ENCODE data around the gene MAP3K20.
"Not testable (repeated sequence)": the region's sequence is repeated elsewhere in the genome, so short reads cannot be mapped to it uniquely, and the experiment has no call there.

The MAP3K20 gene

DNA sequence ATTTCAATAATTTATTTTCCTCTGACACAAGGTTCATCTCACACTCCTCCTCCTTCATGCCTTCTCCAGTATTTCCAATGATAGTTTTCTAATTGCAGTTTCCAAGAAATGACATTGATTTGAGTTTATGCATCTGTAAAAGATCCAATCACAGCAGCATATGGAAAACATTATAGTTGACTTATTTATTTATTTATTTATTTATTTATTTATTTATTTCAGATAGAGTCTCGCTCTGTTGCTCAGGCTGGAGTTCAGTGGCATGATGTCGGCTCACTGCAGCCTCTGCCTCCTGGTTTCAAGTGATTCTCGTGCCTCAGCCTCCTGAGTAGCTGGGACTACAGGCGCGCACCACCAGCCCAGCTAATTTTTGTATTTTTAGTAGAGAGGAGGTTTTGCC lies 52.5 kb downstream of the MAP3K20 start:
- not testable (repeated sequence) for DNase-seq

DNA sequence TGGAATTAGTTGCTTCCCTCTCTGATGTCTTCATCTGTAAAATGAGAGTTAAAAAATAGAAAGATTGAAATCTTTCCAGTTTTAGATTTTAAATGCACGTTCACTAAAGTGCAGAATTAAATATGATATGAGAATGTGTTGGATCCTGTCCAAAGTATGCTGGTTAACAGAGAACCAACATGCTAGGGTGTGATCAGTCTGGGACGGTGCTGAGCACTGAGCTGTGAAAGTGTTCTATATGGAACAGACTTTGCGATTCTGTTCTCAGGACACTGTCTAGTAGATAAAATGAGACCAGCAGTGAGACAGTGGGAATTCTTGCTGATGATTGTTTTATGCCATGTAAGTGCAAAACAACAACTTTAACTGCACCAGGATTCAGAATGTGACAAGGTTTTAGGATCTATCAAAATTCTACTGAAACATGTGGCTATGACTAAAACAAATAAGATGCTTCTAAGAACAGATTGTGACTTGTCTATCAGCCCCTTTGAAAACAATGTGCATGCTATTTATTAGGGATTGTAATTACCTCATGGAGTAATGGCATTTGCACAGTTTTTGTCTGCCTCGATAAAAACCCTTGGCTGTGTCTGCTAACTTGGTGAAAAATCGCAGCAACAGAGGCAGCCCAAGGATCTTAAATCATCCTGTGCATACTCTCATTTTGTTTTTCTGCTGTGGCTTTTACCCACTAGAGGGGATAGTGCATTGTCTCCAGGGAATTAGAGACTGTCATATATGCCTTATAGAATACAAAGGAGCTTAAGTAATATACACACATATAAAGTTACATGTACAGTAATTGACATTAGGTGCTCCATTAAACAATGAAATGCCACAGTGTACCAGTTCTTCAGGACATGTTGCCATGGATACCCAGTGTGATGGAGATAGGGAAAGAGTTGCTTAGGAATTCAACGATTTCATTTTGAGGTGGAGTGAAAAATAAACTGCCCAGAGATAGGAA lies 55.1 kb downstream of the MAP3K20 start:
- DNase-seq: no peak

DNA sequence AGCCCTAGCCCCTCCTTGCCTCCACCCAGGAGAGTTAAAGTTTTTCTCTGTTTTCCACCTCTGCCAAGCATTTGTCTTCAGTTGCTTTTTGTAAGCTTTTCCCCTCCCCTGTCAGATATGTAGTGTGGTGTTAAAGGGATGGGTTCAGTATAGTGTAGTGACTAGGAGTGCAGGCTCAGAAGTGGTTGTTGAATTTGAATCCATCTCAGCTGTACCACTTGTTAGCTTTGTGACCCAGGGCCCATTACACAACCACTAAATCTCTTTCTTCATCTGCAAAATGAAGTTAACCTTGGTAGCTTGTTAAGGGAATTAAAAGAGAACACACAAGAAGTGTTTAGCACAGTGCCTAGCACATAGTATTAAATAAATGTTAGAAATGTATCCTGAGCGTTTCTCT lies 56.9 kb downstream of the MAP3K20 start:
- no peak for DNase-seq

DNA sequence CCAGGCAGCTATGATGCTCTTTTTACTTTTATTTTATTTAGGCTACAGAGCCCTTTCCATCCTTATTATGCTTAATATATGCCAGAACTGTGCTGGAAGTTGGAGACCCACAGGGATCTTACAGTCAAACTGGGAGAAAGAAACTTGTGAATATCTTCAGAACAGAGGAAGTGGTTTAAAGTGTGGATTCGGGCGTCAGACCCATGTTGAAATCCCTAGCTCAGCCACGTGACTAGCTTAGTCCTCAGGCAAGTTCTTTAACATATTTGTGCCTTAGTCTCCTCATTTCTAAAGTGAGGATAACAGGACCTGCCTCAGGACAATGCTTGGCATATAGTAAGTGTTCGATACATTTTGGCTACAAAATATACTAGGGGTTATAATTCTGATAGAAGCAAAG lies 59.1 kb downstream of the MAP3K20 start:
- no peak for DNase-seq

DNA sequence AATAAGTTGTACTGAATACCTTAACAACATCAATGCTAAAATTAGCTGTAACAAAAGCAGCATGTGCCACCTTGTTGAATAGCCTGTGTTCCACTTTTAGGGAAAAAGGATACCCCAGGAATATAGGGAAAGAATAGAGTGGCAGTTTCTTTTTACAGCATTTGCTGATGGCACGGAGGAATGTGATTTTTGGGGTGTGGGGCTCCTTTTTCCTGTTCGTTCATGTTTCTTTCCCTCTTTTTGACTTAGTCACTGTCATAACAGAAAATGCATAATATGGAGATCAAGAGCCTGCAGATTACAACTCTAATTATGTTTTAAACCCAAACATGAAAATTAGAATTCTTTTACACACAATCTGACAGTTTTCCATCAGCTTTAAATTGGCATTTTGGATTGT lies 60.4 kb downstream of the MAP3K20 start:
- DNase-seq: no peak

DNA sequence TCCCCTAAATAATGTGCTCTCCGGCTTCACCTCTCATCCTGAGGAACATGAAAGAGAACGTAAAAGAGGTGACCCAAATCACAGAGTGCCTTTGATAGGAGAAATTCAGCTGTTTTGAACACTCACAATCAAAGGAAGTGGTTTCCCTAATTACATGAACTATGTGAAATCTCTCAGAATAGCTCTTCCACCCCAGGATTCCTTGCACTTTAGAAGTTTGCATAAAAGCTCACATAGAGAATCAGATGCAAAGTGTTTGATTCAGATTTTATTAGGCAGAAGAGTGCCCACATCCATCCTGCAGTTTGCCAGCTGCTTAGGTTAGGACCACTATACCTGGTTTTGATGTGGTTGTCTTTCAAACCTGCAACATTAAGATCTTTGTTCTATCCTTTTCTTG lies 61.0 kb downstream of the MAP3K20 start:
- DNase-seq: no peak

DNA sequence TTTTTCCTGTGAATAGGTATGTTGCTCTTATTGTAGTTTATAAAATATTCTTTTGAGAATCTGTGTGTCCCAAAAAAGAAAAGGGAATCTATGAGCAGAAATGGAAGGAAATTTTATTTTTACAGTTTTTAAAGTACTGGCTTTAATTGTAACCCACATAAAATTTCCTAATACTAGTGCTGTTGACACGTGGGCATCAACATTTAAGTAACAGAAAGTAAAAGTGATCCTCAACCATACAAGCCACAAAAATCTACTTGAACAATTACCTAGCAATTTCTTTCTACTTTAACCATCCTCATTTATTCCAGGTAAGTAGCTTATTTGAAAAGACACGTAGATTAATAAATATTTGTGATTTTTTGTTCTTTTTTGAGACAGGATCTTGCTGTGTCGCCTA lies 62.0 kb downstream of the MAP3K20 start:
- DNase-seq: no peak

DNA sequence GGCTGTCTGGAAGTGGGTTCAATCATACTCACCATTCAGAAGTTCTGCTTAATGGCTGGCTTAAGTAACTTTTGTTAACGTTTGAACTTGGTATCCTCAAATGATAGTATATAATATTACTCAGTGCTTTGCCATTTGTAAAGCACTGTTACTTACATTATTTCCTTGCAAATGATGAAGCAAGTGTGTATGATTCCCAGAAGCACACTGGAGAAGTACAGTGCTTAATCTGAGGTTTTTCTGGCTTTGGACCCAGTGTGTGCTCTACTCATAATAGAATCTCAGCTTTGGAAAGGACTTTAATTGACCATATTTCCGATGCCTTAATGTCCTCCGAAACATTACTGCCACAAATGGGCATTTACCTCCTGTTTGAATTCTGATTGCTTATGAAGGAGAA lies 63.3 kb downstream of the MAP3K20 start:
- no peak for DNase-seq

DNA sequence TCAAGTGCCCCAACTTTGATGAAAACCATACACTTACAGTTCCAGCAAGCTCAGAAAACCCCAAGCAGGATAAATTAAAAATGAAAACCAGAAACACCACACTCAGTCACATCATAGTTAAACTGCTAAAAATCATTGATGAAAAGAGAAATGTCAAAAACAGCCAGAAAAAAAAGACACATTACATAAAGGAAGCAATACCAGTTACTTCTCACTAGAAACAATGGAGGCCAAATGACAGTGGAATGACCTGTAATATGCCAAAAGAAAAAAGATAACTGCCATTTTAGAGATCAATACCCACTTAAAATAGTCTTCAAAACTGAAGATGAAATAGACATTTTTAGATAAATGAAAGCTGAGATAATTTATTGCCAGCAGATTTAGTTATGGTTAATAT lies 66.0 kb downstream of the MAP3K20 start:
- no peak for DNase-seq

DNA sequence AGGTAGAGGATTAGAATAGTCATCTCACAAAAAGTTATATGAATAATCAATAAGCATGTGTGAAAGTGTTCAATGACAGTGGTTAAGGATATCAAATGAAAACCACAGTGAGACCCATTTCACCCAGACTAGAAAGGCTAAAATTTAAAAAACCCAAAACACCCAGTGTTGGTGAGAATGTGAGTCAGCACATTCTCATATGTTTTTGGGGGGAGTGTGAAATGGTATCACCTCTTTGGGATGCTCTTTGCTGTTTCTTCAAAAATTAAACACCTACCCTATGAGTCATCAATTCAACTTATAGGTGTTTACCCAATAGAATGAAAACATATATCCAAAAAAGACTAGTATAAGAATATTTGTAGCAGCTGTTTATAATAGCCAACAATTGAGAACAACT lies 69.8 kb downstream of the MAP3K20 start:
- no peak for DNase-seq

DNA sequence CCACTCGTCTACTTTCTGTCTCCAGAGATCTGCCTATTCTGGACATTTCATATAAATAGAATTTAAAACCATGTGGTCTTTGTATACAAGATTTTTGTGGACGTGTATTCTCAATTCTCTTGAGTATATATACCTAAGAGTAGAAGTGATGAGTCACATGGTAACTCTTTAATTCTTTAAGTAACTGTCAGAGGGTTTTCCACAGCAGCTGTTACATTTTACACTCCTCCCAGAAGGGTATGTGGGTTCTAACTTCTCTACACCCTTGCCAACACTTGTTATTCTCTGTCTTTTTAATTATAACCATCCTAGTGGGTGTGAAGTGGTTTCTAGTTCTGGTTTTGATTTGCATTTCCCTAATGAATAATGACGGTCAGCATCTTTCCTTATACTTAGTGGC lies 70.9 kb downstream of the MAP3K20 start:
- no peak for DNase-seq

DNA sequence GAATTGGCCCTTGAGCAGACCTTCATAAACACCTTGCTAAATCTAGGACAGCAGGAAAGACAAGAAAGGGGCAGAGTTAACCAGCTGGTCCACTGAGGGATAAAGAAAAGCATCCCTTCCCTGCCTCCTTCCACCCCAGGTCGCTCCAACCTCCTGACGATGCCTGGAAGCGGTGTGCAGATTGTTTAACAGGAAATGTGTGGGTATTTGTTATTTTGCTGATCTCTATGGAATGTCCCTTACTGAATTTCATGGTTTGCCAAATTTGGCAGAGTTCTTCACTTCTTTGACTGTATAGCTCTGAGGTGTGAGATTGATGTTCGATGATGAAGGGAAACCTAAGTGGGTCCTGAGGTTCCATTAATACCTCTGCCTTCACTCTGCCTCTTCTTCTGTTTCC lies 72.9 kb downstream of the MAP3K20 start:
- DNase-seq: no peak

DNA sequence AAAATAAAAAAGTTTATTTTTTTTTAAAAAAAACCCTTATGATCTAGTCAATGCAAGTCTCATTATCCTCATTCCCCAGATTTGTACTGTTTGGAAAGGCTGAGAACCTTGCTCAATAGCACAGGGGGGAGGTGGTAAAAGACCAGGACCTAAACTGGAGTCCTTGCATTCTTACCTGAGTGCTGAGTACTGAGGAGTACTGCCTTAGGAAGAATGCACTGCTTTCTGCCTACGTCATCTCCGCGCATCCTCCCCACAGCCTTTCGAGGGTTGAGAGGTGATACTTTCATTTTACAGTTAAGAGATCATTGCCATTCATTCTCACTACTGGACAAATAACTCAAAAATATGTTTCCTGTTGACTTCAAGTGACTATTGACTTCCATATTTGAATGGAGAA lies 73.8 kb downstream of the MAP3K20 start:
- DNase-seq: no peak

DNA sequence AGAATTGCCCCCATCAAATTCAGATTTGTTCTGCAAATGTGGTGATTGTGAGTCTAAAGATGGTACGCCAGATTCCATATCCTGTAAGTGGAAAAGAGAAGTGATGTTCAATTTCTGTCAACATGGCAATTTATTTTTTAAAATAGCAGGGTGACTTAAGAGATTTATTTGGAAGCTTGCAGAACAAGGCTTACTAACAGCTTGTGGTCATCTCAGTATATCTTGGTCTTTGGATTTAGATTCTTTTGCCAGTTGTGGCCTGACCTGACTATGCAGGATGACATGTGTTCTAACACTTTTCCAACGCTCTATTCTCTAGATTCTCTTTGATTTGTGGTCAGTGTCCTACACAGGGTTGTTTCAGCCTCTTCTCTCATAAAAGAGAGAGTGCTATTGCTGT lies 74.4 kb downstream of the MAP3K20 start:
- DNase-seq: no peak

DNA sequence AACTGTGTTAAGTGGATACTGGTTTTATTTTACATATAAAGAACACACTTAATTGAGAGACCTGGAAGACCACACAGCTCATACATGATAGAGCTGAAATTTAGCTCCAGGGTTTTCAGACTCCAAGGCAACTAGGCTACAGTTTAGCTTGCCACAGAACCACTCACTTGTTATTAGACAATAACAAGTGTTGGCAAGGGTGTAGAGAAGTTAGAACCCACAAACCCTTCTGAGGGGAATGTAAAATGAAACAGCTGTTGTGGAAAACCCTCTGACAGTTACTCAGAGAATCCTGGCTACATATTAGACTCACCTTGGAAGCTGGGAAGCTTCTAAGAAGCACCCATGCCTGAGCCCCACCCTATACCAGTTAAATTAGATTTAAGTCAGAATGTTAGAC lies 75.3 kb downstream of the MAP3K20 start:
- DNase-seq: no peak

DNA sequence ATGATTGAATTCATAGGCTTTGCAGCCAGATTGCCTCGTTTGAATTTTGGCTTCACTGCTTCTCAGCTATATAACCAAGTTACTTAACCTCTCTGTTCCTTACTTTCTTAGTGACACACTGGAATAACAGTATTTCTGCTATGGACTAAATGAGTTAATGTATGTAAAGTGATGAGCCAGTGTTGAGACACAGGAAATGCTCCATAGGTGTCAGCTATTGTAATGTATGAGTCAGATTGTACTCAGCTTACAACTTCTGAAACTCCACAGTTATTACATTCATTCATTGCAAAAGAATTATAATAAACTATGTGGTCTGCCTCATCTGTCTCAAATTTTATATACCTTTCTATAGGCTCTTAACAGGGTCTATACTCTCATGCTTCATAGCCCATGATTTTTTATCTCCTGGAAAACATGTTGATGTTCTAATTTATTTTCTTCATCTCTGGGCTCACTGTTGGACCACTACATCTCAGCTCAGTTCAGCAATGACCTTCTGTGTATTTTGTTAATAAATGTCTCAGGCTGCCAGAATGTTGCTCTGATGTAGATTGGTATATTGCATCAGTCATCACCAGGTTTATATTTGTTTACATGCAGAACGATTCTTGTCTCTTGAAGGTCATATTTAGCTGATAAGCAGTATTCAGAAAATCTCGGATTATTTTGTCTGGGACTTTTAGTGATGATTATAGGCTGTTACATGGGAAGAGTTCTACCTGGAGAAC lies 76.2 kb downstream of the MAP3K20 start:
- no peak for DNase-seq

DNA sequence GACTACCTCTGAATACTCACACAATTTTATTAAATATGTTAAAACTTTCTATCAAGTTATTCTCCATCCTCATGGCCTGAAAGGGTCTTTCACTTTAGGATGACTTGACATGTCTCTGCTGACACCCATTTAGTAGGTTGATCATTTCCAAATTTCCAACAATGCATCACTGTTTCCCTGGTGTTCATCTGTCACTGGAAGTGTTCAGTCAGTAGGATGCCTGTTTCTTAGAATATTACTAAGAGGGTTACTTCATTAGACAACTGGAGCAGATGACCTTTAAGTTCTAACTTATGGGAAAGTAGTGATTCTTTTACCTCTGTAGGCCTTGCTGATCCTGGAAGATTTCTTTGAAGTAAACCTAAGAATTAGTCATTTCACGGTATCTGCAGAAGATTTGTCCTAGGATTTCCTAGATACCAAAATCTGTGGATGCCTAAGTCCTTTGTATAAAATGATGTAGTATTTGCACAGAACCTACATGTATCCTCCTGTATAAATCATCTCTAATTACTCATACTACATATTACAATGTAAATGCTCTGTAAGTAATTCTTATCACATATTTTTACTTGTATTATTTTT lies 77.7 kb downstream of the MAP3K20 start:
- no peak for DNase-seq

DNA sequence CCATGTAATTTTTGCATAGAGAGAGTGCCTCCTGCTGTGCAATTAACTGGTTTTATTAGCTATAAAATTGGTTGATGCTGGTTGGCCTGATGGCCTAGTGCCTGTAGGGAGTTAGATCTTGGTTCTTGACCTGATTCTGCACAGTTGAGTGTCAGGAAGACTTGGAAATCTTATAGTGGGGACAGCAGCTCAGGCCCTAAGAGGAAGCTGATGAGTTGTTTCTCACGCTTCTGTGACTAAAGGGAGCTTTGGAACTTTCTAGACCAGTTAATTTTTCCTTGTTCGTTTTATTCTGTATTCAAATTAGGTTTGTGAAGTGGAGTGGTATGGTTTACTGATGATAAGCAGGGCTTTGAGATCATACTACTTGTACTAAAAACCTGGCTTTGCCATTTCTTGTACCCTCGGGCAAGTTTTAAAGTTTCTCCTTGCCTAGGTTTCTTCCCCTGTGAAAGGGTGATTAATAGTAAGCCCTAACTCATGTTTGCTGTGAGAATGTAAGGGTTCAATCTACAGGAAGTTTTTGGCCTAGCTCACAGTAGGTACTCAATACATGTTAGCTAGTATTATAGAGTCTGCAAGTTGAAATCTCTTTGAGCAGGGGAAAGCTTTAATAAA lies 82.1 kb downstream of the MAP3K20 start:
- no peak for DNase-seq

DNA sequence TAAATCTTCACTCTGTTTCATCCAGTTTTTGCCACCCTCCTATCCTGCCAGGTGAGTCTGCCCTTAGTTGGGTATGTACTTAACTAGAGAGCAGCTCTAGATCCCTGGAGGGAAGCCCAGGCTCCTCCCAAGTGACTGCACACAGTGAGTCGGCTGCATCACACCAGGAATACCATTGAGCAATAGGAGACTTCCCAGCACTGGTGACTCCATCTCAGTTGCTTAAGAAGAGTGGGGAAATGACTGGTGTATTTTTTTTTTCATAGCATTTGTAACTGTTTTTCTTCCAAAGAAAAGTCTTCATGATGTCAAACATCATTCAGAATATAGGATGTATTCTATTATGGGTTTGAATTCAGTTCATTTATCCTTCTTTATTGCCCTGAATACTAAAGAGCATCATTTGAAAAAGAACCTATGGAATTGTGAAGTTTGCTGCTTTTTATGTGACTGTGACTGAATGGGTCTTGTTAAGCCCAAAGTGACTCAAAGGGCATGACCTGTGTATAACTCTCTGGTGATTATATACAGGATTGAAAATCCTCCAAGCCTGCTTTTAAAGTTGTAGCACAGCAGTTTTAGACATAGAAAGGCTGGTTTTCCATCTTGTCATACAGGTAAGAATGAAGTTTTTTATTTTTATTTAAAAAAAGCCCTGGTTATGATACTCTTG lies 84.3 kb downstream of the MAP3K20 start:
- DNase-seq: peak; percentile 2

DNA sequence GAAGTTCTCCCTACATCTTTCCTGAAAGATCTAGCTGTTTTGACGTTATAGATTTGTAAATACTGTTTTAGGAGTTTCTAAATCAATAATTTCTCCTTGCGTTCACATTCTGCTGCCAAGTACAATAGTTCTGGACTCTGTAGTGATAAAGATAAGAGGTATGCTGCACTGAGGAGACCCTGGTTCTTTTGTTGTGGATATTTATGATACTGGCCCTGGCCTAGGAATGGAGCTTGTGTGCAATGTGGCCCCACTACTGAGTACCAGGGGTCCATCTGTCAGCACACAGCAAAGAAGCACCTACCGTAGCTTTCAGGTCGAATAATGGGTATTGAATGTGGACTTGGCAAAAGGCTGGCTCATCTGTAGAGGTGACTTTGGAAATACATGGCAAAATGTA lies 85.0 kb downstream of the MAP3K20 start:
- DNase-seq: no peak

DNA sequence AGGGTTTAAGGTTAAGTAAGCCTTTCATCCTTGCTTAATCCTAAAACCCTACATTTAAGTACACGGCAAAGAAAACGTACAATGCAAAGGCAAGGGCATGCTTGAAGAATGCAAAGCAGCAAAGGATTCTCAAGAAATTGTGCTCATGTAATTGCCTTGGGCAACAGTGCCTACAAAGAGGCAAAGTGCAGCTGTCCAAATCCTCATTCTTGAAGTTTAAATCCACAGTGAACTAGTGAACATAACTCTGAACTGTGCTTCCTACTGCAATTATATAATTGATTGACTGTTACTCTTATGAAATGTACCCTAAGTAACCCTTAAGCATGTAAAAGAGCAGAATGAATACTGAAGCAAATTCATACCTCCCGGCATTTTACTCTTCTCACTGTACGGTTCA lies 85.4 kb downstream of the MAP3K20 start:
- DNase-seq: no peak

DNA sequence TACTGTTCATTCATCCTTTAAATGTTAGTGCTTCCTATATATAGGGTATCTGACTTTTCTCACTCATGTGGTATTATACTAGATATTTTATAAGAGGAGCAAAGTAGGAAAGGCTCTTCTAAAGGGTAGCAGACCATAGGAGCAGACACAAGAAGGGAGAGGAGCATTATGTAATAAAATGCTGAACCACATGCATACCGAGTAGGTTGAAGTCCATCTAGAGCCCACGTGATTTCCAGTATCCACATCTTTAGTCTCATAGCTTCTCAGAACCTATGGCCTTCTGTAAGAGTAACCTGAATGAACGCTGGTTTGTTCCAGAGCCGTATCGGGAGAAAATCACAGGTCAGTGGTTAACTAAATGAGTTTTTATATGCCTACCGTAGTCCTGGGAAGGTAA lies 85.9 kb downstream of the MAP3K20 start:
- DNase-seq: no peak

DNA sequence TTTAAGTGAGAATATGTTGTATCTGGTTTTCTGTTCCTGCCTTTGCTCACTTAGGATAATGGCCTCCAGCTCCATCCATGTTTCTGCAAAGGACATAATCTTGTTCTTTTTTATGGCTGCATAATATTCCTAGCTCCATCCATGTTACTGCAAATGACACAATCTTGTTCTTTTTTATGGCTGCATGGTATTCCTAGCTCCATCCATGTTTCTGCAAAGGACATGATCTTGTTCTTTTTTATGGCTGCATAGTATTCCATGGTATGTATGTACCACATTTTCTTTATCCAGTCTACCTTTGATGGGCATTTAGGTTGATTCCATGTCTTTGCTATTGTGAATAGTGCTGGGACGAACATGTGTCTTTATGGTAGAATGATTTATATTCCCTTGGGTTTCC lies 87.7 kb downstream of the MAP3K20 start:
- not testable (repeated sequence) for DNase-seq
